Measurements from ENCODE around the gene PHF2. TPM values are rescaled to one million over a fixed set of nuclear protein-coding genes. Genes with fewer than 3 reads are reported as not detected.

Gene PHF2
- total and polyA plus RNA-seq, 2 experiments from 2014 or later: 4.3 to 11.8 TPM

GRCh38 chr9:93614830-93615468 is 38.6 kb downstream of the PHF2 start:
- peaks cover 6% of the 10 kb centered on the region for H3K27me3 Mint-ChIP-seq (ENCODE audit: insufficient read depth, low read depth, poor library complexity)
- Histone ChIP-seq H4K20me1 (replicated peaks; ENCODE audit: insufficient read depth) (no peaks in the 10 kb centered on the region), H3K4me2 (no peak overlapping the region), H2AFZ (no peak overlapping the region), H3K79me2 (replicated peaks; ENCODE audit: insufficient read depth) (peaks cover 11% of the 10 kb centered on the region), H3K4me3 (no peak overlapping the region), H3F3A (replicated peaks; ENCODE audit: low read depth) (peaks cover 9% of the 10 kb centered on the region; the same call in 1 of the 2 replicates), H3K9me2 (ENCODE audit: insufficient read depth) (0 out of 2 replicates have a peak, but pooled peaks cover 7% of the 10 kb centered on the region), H3K27me3 (ENCODE audit: insufficient read depth) (no peaks in the 10 kb centered on the region), H3K4me1 (ENCODE audit: insufficient read depth) (peaks cover 13% of the 10 kb centered on the region), H3K36me3 (ENCODE audit: insufficient read depth) (no peaks in the 10 kb centered on the region), H3K27ac (ENCODE audit: low read depth) (no peak overlapping the region)
- peaks cover 5% of the 10 kb centered on the region; the same call in 2 of the 3 replicates for H3K36me3 Mint-ChIP-seq (ENCODE audit: low read depth)
- H3K4me3 Mint-ChIP-seq: no peak overlapping the region
- H3K27ac Mint-ChIP-seq: no peak overlapping the region
- TF ChIP-seq ZNF331 (CRISPR knock-in tag; IDR thresholded peaks at IDR 0.05; ENCODE audit: low read depth) (no peak), ETS1 (IDR thresholded peaks at IDR 0.05) (no peak), EZH2phosphoT487 (IDR thresholded peaks at IDR 0.05; ENCODE audit: unreplicated experiment) (no peak), JUNB (IDR thresholded peaks at IDR 0.05; ENCODE audit: unreplicated experiment) (no peak), NANOG (IDR thresholded peaks at IDR 0.05; ENCODE audit: borderline replicate concordance) (no peak)
- ATAC-seq (no peak), DNase-seq (ENCODE audit: low spot score) (no peak)
- peaks cover 29% of the 10 kb centered on the region for H3K4me1 Mint-ChIP-seq
- H3K9me3 Mint-ChIP-seq: peaks cover 5% of the 10 kb centered on the region; the same call in 2 of the 3 replicates

DNA sequence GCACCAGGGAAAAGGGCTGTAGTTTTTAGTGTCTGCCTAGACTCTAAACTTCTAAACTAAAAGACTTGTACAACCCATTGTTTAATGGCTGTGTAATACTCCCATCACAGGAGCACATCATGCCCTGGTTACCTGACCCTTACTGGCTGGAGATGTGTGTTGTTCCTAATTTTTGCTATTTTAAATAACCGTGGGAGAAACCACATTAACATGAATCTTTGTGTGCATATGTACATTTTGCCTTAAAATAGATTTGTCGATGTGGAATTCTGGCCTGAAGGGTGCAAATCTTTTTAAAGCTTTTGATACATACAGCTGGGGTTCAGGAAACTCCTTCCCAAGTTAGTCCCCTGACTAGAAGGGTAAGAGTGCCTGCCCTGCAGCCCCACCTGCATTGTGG is 39.7 kb downstream of the PHF2 start:
- Histone ChIP-seq H2AFZ (no peak overlapping the region), H4K20me1 (replicated peaks; ENCODE audit: insufficient read depth) (no peaks in the 10 kb centered on the region), H3K9me2 (ENCODE audit: insufficient read depth) (0 out of 2 replicates have a peak, but pooled peaks cover 7% of the 10 kb centered on the region), H3K27me3 (ENCODE audit: insufficient read depth) (no peaks in the 10 kb centered on the region), H3K4me1 (ENCODE audit: insufficient read depth) (peaks cover 13% of the 10 kb centered on the region), H3K36me3 (ENCODE audit: insufficient read depth) (no peaks in the 10 kb centered on the region), H3K27ac (ENCODE audit: low read depth) (no peak overlapping the region), H3F3A (replicated peaks; ENCODE audit: low read depth) (peaks cover 9% of the 10 kb centered on the region; the same call in 1 of the 2 replicates), H3K4me2 (no peak overlapping the region), H3K4me3 (no peak overlapping the region), H3K79me2 (replicated peaks; ENCODE audit: insufficient read depth) (no peaks in the 10 kb centered on the region; the same call in 1 of the 2 replicates)
- Mint-ChIP-seq H3K9me3 (no peaks in the 10 kb centered on the region), H3K27ac (no peak overlapping the region), H3K4me3 (no peak overlapping the region), H3K36me3 (ENCODE audit: low read depth) (no peaks in the 10 kb centered on the region), H3K27me3 (ENCODE audit: insufficient read depth, low read depth, poor library complexity) (peaks cover 6% of the 10 kb centered on the region), H3K4me1 (peaks cover 29% of the 10 kb centered on the region)
- TF ChIP-seq JUNB (IDR thresholded peaks at IDR 0.05; ENCODE audit: unreplicated experiment) (no peak), EZH2 (IDR thresholded peaks at IDR 0.05; ENCODE audit: low read depth, unreplicated experiment) (no peak)
- TF ChIP-seq, protein P1, sequence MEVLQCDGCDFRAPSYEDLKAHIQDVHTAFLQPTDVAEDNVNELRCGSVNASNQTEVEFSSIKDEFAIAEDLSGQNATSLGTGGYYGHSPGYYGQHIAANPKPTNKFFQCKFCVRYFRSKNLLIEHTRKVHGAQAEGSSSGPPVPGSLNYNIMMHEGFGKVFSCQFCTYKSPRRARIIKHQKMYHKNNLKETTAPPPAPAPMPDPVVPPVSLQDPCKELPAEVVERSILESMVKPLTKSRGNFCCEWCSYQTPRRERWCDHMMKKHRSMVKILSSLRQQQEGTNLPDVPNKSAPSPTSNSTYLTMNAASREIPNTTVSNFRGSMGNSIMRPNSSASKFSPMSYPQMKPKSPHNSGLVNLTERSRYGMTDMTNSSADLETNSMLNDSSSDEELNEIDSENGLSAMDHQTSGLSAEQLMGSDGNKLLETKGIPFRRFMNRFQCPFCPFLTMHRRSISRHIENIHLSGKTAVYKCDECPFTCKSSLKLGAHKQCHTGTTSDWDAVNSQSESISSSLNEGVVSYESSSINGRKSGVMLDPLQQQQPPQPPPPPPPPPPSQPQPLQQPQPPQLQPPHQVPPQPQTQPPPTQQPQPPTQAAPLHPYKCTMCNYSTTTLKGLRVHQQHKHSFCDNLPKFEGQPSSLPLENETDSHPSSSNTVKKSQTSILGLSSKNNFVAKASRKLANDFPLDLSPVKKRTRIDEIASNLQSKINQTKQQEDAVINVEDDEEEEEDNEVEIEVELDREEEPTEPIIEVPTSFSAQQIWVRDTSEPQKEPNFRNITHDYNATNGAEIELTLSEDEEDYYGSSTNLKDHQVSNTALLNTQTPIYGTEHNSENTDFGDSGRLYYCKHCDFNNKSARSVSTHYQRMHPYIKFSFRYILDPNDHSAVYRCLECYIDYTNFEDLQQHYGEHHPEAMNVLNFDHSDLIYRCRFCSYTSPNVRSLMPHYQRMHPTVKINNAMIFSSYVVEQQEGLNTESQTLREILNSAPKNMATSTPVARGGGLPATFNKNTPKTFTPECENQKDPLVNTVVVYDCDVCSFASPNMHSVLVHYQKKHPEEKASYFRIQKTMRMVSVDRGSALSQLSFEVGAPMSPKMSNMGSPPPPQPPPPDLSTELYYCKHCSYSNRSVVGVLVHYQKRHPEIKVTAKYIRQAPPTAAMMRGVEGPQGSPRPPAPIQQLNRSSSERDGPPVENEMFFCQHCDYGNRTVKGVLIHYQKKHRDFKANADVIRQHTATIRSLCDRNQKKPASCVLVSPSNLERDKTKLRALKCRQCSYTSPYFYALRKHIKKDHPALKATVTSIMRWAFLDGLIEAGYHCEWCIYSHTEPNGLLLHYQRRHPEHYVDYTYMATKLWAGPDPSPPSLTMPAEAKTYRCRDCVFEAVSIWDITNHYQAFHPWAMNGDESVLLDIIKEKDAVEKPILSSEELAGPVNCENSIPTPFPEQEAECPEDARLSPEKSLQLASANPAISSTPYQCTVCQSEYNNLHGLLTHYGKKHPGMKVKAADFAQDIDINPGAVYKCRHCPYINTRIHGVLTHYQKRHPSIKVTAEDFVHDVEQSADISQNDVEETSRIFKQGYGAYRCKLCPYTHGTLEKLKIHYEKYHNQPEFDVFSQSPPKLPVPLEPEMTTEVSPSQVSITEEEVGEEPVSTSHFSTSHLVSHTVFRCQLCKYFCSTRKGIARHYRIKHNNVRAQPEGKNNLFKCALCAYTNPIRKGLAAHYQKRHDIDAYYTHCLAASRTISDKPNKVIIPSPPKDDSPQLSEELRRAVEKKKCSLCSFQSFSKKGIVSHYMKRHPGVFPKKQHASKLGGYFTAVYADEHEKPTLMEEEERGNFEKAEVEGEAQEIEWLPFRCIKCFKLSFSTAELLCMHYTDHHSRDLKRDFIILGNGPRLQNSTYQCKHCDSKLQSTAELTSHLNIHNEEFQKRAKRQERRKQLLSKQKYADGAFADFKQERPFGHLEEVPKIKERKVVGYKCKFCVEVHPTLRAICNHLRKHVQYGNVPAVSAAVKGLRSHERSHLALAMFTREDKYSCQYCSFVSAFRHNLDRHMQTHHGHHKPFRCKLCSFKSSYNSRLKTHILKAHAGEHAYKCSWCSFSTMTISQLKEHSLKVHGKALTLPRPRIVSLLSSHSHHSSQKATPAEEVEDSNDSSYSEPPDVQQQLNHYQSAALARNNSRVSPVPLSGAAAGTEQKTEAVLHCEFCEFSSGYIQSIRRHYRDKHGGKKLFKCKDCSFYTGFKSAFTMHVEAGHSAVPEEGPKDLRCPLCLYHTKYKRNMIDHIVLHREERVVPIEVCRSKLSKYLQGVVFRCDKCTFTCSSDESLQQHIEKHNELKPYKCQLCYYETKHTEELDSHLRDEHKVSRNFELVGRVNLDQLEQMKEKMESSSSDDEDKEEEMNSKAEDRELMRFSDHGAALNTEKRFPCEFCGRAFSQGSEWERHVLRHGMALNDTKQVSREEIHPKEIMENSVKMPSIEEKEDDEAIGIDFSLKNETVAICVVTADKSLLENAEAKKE (CRISPR knock-in tag; IDR thresholded peaks at IDR 0.05): no peak
- DNase-seq (ENCODE audit: low spot score) (no peak), ATAC-seq (no peak)
